Right kidney (tissue), 1 donor: ENCODE measurements around the gene DPP4.

Experiments
- DNase-seq: peaks from one replicate; pipeline ENCODE4 v3.0.0-alpha.2; 2016

The DPP4 gene

DNA sequence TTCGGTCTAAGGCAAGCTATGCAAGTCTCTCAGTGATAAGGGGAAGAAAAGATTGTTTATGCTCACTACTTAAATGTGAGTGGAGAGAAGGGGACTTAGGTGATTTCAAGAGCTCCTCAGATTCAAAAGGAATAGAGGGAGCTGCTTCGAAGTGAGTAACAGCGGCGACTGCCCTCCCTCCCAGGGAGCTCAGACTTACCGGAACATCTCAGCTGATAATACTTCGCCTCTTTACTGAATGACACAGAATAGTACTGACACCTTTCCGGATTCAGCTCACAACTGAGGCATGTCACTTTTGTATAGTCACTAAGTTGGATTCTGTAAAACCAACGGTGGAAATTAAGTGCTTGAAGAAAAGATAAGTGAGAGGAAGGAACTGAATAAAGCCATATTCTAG is 55.5 kb downstream of the DPP4 start:
- no peak for DNase-seq

DNA sequence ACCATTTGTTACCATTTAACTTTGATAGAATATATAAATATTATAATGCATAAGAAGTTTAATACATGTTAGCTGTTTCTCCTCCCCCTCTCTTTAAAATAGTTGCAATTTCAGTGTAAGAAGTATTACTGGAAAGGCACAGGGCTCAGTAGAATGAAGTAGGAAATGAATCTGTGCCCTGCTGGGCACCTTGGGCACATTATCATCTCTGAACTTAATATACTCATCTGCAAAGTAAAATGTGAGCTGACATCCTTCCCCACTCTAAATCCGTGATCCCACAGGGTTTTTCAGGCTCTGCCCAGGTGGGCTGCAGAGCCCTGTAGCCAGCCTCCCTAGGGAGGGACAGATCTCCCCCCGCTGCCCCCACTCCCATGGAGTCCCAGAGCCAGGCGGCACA is 56.8 kb downstream of the DPP4 start:
- no peak for DNase-seq

GRCh38 chr2:162016080-162016479 is 57.9 kb downstream of the DPP4 start:
- DNase-seq = no peak

DNA sequence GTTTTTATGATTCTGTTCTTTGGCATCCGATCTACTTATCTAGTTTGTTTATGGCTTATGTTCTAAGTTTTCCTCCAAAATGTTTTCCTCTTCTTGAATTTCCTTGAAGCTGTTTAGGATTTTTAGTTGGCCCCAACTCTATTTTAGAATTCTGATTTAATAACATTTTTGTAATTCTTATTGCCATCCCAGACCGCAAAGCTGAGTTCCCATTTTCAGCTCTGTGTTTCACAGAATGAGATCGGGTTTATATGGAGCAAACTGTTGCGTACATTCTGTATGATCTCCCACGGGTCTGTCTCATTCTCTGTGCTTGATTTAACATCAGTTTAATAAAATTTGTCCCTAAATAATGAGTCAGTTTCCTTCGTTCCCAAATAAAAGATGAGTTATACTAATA is 59.3 kb downstream of the DPP4 start:
- DNase-seq = no peak

GRCh38 chr2:162013514-162014475 is 60.2 kb downstream of the DPP4 start:
- DNase-seq = no peak

GRCh38 chr2:162012565-162013058 is 61.4 kb downstream of the DPP4 start:
- no peak for DNase-seq

- DNase-seq = no peak
These were observed 62.1 kb downstream of the DPP4 start for GRCh38 chr2:162011706-162012564.

GRCh38 chr2:162009543-162009942 is 64.5 kb downstream of the DPP4 start:
- DNase-seq = no peak

DNA sequence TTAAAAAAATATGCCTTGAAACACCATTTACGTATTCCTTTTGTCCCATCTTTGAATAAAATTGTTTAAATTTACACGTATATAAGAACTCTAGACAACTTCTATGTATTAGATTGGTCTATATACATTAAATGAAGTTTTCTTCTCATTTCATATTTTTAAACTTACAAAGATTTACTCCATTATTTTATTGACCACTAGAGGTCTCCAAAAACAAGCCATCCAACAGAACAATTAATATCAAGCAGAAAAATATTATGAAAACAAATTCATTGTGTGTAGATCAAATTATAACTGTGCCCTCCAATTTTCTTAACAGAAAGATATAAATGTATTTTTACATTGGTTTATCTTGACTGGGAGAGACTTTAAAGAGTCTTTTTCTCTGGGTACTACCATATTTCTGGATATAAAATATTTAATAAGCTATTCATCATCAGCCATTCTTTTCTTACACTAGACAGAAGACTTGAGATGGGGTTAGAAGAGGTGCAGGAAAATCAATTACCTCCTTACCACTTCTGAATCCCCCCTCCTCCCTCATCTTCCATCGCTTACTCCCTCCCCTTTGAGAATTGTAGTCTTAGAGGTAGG is 66.5 kb downstream of the DPP4 start:
- DNase-seq = no peak

GRCh38 chr2:162006337-162006736 is 67.7 kb downstream of the DPP4 start:
- no peak for DNase-seq

- DNase-seq = no peak
These were observed 70.0 kb downstream of the DPP4 start for GRCh38 chr2:162004031-162004430.

DNA sequence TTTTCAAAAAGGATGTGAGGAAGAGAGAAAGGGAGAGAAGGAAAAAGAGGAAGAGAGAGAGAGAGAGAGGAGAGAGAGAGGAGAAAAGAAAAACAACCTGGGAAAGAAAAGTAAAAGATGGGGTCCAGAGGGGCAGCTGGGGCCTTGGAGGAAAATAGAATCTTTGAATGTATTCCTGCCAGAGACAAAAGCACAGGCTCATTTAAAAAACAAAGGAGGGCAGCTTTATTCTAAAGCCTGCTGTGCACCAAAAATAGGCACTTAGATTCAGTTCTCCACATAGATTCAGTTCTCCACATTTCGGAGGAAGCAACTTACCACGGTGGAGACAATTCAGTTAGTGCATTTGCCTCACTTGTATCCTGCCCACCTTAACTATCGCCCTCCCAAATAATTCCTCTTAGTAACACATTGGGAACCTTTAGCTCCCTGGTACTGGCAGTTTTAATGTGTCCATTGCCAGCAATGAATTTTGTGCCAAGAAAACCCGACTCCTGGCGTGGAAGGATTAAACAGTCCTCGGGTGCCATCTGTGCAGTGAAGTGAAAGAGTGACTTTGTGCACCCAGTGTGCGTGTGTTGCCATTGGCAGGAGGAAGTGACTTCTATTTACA is 71.3 kb downstream of the DPP4 start:
- DNase-seq = no peak

DNA sequence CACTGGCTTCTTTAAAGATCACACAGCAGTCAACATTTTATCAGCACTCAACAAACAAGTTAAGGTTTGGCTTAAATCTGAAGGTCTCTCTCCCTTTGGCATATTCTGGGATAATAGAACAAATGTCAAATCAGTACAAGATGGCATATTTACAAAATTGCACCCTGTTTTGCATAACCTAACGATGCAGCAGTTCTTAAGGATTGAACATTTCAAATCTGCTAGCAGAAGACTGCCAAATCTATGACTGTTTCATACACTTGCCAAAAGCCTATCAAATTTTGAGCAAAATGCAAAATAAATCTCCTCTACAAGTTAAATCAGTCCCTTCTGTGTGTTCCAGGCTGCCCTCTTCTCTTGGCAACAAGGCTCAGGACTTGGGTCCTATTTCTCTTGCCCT is 73.6 kb downstream of the DPP4 start:
- DNase-seq = no peak

DNA sequence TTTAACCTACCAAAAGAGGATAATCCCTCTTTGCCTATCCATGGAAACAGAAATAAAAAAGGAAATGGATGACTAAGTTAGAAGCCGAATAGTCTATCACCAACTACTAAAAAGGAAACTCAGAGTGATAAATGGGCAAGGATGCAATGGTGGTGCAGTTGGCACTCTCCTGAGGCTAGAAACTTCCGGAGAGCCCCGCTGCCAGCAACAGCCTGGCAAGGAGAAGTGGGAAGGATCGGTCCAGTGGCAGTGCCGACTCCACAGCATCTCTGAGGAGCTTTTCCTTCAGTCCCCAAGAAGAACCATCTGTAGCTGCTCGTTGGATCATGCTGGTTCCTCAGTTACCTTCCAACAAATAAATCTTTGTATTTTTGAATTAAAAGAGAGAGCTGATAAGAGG is 74.7 kb downstream of the DPP4 start:
- no peak for DNase-seq

- no peak for DNase-seq
These were observed 75.2 kb downstream of the DPP4 start for GRCh38 chr2:161998857-161999256.

DNA sequence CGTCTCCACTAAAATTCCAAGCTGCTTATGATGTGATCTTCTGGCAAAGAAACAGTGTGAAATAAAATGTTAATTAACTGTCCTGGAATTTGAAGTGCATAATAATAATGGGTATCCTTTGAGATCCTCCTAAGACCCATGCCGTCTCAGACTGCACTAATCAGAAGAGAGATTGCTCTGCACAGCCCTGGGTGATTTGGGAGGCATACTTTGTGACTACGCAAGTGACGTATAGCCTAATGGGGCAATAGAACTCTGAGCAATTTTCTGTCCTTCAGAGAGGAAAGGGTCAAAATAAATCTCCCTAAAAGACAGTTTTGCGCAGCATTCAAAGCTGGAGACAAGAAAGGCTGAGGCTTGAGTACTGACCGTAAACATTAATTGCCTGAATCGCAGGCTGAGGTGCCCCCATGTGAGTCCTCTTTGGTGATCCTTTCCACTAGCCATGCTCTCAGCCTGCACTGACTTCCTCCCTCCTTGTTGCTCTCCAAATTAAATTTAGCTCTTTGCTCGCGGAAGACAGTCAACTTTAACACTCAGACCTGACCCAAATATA is 76.0 kb downstream of the DPP4 start:
- DNase-seq = no peak

DNA sequence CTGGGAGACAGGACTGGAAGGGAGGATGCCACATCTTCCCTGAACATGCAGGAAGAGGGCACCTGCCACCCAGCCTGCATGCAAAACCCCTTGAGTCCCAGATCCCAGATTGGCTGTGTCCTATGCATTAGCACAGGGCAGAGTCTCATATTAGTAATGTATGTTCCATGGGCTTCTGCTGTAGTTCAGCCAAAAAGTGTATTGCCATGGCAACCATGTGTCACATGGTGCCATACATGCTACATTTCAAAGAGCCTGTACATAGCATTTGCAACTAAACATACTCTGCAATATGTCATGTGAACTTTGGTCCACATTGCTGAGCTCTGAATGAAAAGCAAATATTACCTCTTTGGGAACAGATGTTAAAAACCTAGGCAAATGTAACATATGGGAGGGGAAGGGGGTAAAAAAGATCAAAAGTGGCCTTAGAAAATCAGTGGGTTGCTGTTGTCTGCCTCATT is 78.4 kb downstream of the DPP4 start:
- DNase-seq = no peak

GRCh38 chr2:161994761-161995520 is 79.1 kb downstream of the DPP4 start:
- DNase-seq = no peak

DNA sequence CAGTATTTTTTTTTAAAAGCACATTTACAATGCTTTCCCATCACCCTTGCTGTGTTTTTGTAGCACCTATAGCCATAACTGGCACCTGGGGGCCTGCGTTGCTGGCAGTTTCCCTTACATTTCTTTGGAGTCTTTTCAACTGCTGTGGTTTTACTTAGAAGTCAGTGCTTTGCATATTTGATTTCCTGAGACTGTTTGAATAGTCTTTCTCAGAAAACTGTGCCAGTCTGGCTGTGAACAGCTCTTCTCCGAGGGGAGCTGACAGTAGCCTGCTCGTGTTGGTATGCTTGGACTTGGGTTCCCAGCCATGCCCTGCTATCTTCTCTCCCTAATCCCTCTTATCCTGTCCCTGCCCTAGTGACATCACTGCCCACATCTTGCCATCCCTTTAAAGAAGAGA is 81.5 kb downstream of the DPP4 start:
- no peak for DNase-seq

GRCh38 chr2:161991991-161992390 is 82.0 kb downstream of the DPP4 start:
- DNase-seq = no peak

- no peak for DNase-seq
These were observed 83.3 kb downstream of the DPP4 start for GRCh38 chr2:161990741-161991140.
